CD14-positive monocyte (primary cell): Measurements from ENCODE around the gene REN. TPM values are rescaled to one million over a fixed set of nuclear protein-coding genes. Genes with fewer than 3 reads are reported as not detected.
A peak's percentile ranks its signal among the peaks of the same experiment; 100 is the strongest.

ENCODE experiments used
- DNase-seq, 3 donors: peaks; one replicate each; pipeline ENCODE4 v3.0.0-alpha.2; 2011 to 2022
- H2AFZ ChIP-seq: 2 replicates; pipeline ENCODE4 v1.6.0; 2012; ENCODE audit warnings: mild to moderate bottlenecking, low read depth, low read length, inconsistent platforms; ENCODE audit not compliant: insufficient read depth, poor library complexity, severe bottlenecking
- H3K27ac ChIP-seq, 2 donors: 1 replicate in 1 of 2; 2 replicates in 1 of 2; pipeline ENCODE4 v1.5.1; 2012 to 2013; ENCODE audit warnings: low read length in 2 of 2, control low read depth in 1 of 2, inconsistent platforms in 1 of 2, low read depth in 1 of 2, mild to moderate bottlenecking in 1 of 2
- H3K27me3 ChIP-seq, 2 donors: one replicate each; pipeline versions ENCODE4 v1.6.0 to v1.6.1; 2011 to 2013; ENCODE audit warnings: low read length in 2 of 2; ENCODE audit not compliant: control insufficient read depth in 2 of 2, insufficient read depth in 2 of 2
- H3K36me3 ChIP-seq, 2 donors: replicated peaks in 1 of 2; 1 replicate in 1 of 2; 2 replicates in 1 of 2; pipeline versions ENCODE4 v1.5.1 to v1.6.1; 2012 to 2013; ENCODE audit warnings: low read length in 2 of 2, control low read depth in 1 of 2, inconsistent platforms in 1 of 2, mild to moderate bottlenecking in 1 of 2; ENCODE audit not compliant: insufficient read depth in 2 of 2, control insufficient read depth in 1 of 2
- H3K4me1 ChIP-seq, 2 donors: 1 replicate in 1 of 2; 2 replicates in 1 of 2; pipeline versions ENCODE4 v1.5.1 to v1.6.1; 2012 to 2013; ENCODE audit warnings: low read length in 2 of 2, control low read depth in 1 of 2, inconsistent platforms in 1 of 2, mild to moderate bottlenecking in 1 of 2, moderate library complexity in 1 of 2; ENCODE audit not compliant: insufficient read depth in 2 of 2, control insufficient read depth in 1 of 2
- H3K4me2 ChIP-seq: replicated peaks from 2 replicates; pipeline ENCODE3; 2012; ENCODE audit warnings: low read length, moderate library complexity, mild to moderate bottlenecking; ENCODE audit not compliant: poor library complexity, severe bottlenecking; ENCODE audit errors: extremely low read depth
- H3K4me3 ChIP-seq, 3 experiments: fragments of 200-600 bp in 1 of 3; sonication (generic) in 1 of 3; replicated peaks in 1 of 3; 1 replicate in 2 of 3; 2 replicates in 1 of 3; pipeline ENCODE4 v1.5.1; 2011 to 2013; ENCODE audit warnings: low read length in 3 of 3, mild to moderate bottlenecking in 3 of 3, control low read depth in 2 of 3, low read depth in 2 of 3, inconsistent platforms in 1 of 3, moderate library complexity in 1 of 3
- H3K79me2 ChIP-seq: 2 replicates; pipeline ENCODE4 v1.6.0; 2012; ENCODE audit warnings: mild to moderate bottlenecking, control low read depth, inconsistent platforms, low read length, moderate library complexity; ENCODE audit not compliant: insufficient read depth
- H3K9ac ChIP-seq: 2 replicates; pipeline ENCODE4 v1.6.0; 2017; ENCODE audit warnings: low read length, mild to moderate bottlenecking; ENCODE audit not compliant: insufficient read depth, poor library complexity, severe bottlenecking
- H3K9me3 ChIP-seq, 2 donors: replicated peaks in 1 of 2; 1 replicate in 1 of 2; 2 replicates in 1 of 2; pipeline versions ENCODE4 v1.5.1 to v1.6.1; 2012 to 2013; ENCODE audit warnings: low read length in 2 of 2, control low read depth in 1 of 2; ENCODE audit not compliant: control insufficient read depth in 1 of 2, insufficient read depth in 1 of 2
- H4K20me1 ChIP-seq: 2 replicates; pipeline ENCODE4 v1.6.0; 2012; ENCODE audit warnings: mild to moderate bottlenecking, low read length, control low read depth, moderate library complexity; ENCODE audit not compliant: insufficient read depth
- H3K27ac Mint-ChIP-seq, 7 donors: one replicate each; pipeline ENCODE4 v1.8.0; 2020; ENCODE audit warnings: mild to moderate bottlenecking in 7 of 7, mixed read lengths in 7 of 7, moderate library complexity in 6 of 7, inconsistent platforms in 2 of 7
- H3K27me3 Mint-ChIP-seq, 3 donors: one replicate each; pipeline ENCODE4 v1.8.0; 2021 to 2022; ENCODE audit warnings: low read depth in 3 of 3, mild to moderate bottlenecking in 3 of 3, mixed read lengths in 3 of 3, moderate library complexity in 3 of 3, inconsistent platforms in 1 of 3
- H3K36me3 Mint-ChIP-seq, 2 donors: one replicate each; pipeline ENCODE4 v1.8.0; 2020; ENCODE audit warnings: mixed read lengths in 2 of 2, inconsistent platforms in 1 of 2, mild to moderate bottlenecking in 1 of 2
- H3K4me1 Mint-ChIP-seq: one replicate; pipeline ENCODE4 v1.8.0; 2020; ENCODE audit warnings: mild to moderate bottlenecking, mixed read lengths
- H3K4me3 Mint-ChIP-seq, 2 donors: one replicate each; pipeline ENCODE4 v1.8.0; 2020; ENCODE audit warnings: mild to moderate bottlenecking in 2 of 2, mixed read lengths in 2 of 2, moderate library complexity in 1 of 2
- H3K9me3 Mint-ChIP-seq, 7 donors: one replicate each; pipeline ENCODE4 v1.8.0; 2020 to 2022; ENCODE audit warnings: mixed read lengths in 7 of 7, mild to moderate bottlenecking in 6 of 7, moderate library complexity in 6 of 7, inconsistent platforms in 2 of 7
- WGBS: methylation state at CpG from one replicate; pipeline ENCODE4 v1.1.5; 2013; ENCODE audit warnings: missing lambda C conversion rate; ENCODE audit not compliant: insufficient coverage; 5-methylcytosine and 5-hydroxymethylcytosine counted together
- intact Hi-C, 2 donors: fragments of 100-400 bp; cut with micrococcal nuclease; formaldehyde crosslinking; loops; one replicate each; pipeline versions ENCODE4 v1.15.0 to v1.15.1; 2023
- polyA plus RNA-seq, 3 donors: library from polyadenylated mRNA; depleted of rRNA in 1 of 3; unstranded in 2 of 3; stranded (reverse) in 1 of 3; fragments of 300-500 nt in 2 of 3; fragments of >200 nt in 1 of 3; fragmentation: Illumina TruSeq in 2 of 3; gene quantifications; 1 replicate in 2 of 3; 2 replicates in 1 of 3; pipeline ENCODE4 v1.2.3, GENCODE V29; 2012 to 2021
- TF ChIP-seq, protein P1 (sequence below): fragments of 200-600 bp; IDR thresholded peaks from one replicate; pipeline ENCODE4 v1.8.0; 2022; ENCODE audit warnings: antibody characterized with exemption, mild to moderate bottlenecking

Gene REN
- polyA plus RNA-seq, 3 donors = not detected

DNA sequence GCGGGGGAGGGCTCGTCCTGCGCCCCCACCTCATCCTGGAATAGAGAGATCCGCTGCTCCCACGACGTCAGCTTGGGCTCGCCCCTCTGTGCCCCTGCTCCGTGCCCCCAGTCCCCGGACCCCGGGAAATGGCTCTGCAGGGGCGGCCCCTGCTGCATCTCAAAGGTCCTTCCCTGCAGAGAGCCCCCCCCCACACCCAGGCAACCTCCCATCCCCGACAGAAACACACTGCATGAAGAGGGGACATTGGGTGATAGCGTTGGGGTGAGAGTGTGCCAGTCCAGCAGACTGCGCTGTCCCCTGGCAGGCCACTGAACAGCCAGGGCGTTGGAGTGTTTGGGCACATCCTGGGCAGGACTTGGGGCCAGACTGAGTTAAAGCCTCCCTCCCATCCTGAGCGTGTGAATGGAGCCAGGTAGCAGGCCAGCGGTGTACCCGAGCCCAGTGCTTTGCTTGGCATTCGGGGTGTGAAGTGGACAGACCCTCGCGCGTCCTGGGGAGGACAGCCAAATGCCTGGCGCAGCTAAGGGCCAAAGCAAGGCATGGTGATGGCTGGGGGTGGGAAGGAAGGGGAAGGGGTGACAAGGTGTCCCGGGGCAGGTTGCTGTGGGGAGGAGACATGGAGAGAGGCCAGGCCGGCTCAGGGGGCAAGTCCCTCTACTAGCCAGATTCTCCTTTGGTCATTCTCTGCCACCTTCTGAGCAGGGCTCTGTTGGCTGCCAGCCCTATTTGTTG lies 13.7 kb downstream of the REN start:
- Mint-ChIP-seq H3K27ac (peak overlapping the region in 1 of 7 donors; percentile 15), H3K27me3 (peaks cover 34 to 50% (median 46%) of the 10 kb centered on the region in 3 donors)

DNA sequence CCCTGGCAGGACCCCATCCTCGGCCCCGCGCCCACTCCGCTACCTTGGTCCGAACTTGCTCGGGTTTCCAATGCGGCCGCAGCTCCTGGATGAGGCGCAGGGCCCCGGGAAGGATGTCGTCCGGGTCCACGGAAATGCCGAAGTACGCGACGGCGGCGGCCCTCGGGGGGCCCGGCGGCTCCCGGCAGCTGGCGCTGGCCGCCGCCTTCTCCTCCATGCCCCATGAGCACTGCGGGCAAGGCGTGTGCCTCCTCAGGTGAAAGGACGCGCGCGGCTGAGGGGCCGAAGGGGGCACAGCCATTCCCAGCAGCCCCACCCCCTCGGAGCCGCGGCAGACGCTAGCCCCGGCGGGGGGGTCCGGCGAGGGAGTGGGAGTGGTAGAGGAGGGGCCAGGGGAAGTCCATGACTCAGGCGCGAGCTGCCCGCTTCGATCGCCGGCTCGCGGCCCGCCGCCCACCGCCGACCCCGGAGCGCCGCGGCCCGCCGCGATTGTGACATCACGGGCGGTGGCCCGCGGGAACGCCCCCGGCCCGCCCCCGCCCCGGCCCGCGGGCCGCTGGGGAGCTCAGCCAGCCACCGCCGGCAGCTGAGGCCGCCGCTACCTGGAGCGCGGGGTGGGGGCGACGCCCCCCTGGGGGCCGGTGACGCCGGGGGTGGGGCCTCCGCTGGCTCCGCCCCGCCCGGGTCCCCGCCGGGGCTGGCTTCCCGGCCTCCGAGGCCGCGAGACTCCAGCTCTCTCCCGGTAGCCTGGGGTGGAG lies 14.4 kb downstream of the REN start, which contains the start of gene ETNK2:
Gene ETNK2, minus strand, starts transcription at position 493 of the 758 bp plus-strand sequence. Its CDS starts 192 bp downstream, at position 301.
- H3K4me2 ChIP-seq = peak within 1 kb of the TSS; percentile 83
- H3K79me2 ChIP-seq = no peaks in the 10 kb centered on the region
- H3K27me3 ChIP-seq = peaks cover 8 to 35% of the 10 kb centered on the region in 2 donors
- no peak within 1 kb of the TSS for H3K27ac ChIP-seq
- TF ChIP-seq, protein P1, sequence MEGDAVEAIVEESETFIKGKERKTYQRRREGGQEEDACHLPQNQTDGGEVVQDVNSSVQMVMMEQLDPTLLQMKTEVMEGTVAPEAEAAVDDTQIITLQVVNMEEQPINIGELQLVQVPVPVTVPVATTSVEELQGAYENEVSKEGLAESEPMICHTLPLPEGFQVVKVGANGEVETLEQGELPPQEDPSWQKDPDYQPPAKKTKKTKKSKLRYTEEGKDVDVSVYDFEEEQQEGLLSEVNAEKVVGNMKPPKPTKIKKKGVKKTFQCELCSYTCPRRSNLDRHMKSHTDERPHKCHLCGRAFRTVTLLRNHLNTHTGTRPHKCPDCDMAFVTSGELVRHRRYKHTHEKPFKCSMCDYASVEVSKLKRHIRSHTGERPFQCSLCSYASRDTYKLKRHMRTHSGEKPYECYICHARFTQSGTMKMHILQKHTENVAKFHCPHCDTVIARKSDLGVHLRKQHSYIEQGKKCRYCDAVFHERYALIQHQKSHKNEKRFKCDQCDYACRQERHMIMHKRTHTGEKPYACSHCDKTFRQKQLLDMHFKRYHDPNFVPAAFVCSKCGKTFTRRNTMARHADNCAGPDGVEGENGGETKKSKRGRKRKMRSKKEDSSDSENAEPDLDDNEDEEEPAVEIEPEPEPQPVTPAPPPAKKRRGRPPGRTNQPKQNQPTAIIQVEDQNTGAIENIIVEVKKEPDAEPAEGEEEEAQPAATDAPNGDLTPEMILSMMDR = no peak
- peak within 1 kb of the TSS; percentile 71 to 85 for H3K4me3 Mint-ChIP-seq
- H3K4me1 ChIP-seq = peaks cover 9 to 18% of the 10 kb centered on the region in 2 donors
- peaks cover 0 to 2% (median 0%) of the 10 kb centered on the region in 7 donors for H3K9me3 Mint-ChIP-seq
- peaks cover 9% of the 10 kb centered on the region for H3K4me1 Mint-ChIP-seq
- no peaks in the 10 kb centered on the region for H3K36me3 Mint-ChIP-seq
- H4K20me1 ChIP-seq = no peaks in the 10 kb centered on the region
- H3K9me3 ChIP-seq = no peaks in the 10 kb centered on the region
- DNase-seq = peak; percentile 26 to 42 (median 29)
- H3K27me3 Mint-ChIP-seq = peaks cover 36 to 48% (median 45%) of the 10 kb centered on the region in 3 donors
- WGBS = under 1% methylated on average over 69 of the region's 94 CpGs
- H3K27ac Mint-ChIP-seq = peak within 1 kb of the TSS in 3 of 7 donors; percentile 15 to 59 (median 42)
- H3K9ac ChIP-seq = peak within 1 kb of the TSS; percentile 57
- peak within 1 kb of the TSS; percentile 24 to 70 (median 39) for H3K4me3 ChIP-seq
- intact Hi-C loops = no loop called here
- H2AFZ ChIP-seq = peak within 1 kb of the TSS; percentile 85
- no peaks in the 10 kb centered on the region for H3K36me3 ChIP-seq

More for the DNA sequence above, 13.7 kb downstream of the REN start:
- peak overlapping the region; percentile 68 to 85 for H3K4me3 Mint-ChIP-seq
- Histone ChIP-seq H2AFZ (peak overlapping the region; percentile 85), H3K79me2 (no peaks in the 10 kb centered on the region), H3K4me2 (peak overlapping the region; percentile 83), H3K9me3 (no peaks in the 10 kb centered on the region), H3K27me3 (peaks cover 8 to 35% of the 10 kb centered on the region in 2 donors), H3K9ac (peak overlapping the region; percentile 57), H4K20me1 (no peaks in the 10 kb centered on the region), H3K36me3 (no peaks in the 10 kb centered on the region), H3K4me1 (peaks cover 9 to 18% of the 10 kb centered on the region in 2 donors), H3K27ac (no peak overlapping the region), H3K4me3 (peak overlapping the region; percentile 15 to 70 (median 32))
- H3K36me3 Mint-ChIP-seq = no peaks in the 10 kb centered on the region
- 51% methylated on average over 12 of the region's 25 CpGs for WGBS
- H3K9me3 Mint-ChIP-seq = peaks cover 0 to 2% (median 0%) of the 10 kb centered on the region in 7 donors
- peaks cover 9% of the 10 kb centered on the region for H3K4me1 Mint-ChIP-seq
- intact Hi-C loops = no loop called here
- TF ChIP-seq, protein P1 = no peak
- no peak for DNase-seq
